Thyroid gland (tissue), 4 donors: ENCODE results near the gene AP2M1. TPM values are rescaled to one million over a fixed set of nuclear protein-coding genes. Genes with fewer than 3 reads are reported as not detected.

Experiments used
- DNase-seq, 2 donors: peaks; one replicate each; pipeline ENCODE4 v3.0.0-alpha.2; 2019
- H3K27ac ChIP-seq, 3 donors: fragments of 200-600 bp; sonication (generic); 1 replicate in 2 of 3; 2 replicates in 1 of 3; pipeline ENCODE4 v1.5.1; 2016 to 2019; ENCODE audit warnings: mild to moderate bottlenecking in 1 of 3, moderate library complexity in 1 of 3
- H3K27me3 ChIP-seq: fragments of 200-600 bp; sonication (generic); one replicate; pipeline ENCODE4 v1.5.1; 2019
- H3K36me3 ChIP-seq, 2 donors: fragments of 200-600 bp; sonication (generic); one replicate each; pipeline ENCODE4 v1.5.1; 2016 to 2019
- H3K4me1 ChIP-seq, 2 donors: fragments of 200-600 bp; sonication (generic); one replicate each; pipeline ENCODE4 v1.5.1; 2017 to 2019
- H3K4me3 ChIP-seq, 3 donors: fragments of 200-600 bp; sonication (generic); replicated peaks in 1 of 3; 1 replicate in 2 of 3; 2 replicates in 1 of 3; pipeline ENCODE4 v1.5.1; 2016; ENCODE audit warnings: mild to moderate bottlenecking in 1 of 3
- H3K9me3 ChIP-seq: fragments of 200-600 bp; sonication (generic); one replicate; pipeline ENCODE4 v1.5.1; 2017
- CTCF ChIP-seq, 6 experiments: fragments of 200-600 bp in 3 of 6; fragments of 450-650 bp in 3 of 6; sonication (generic) in 3 of 6; IDR thresholded peaks; one replicate each; pipeline ENCODE4 v1.5.1; 2016 to 2019; ENCODE audit warnings: antibody characterized with exemption in 6 of 6, mild to moderate bottlenecking in 2 of 6, inconsistent platforms in 1 of 6, moderate library complexity in 1 of 6
- POLR2A ChIP-seq, 2 donors: fragments of 450-650 bp; IDR thresholded peaks; one replicate each; pipeline ENCODE4 v1.6.1; 2017; ENCODE audit warnings: antibody characterized with exemption in 2 of 2, mild to moderate bottlenecking in 2 of 2, moderate library complexity in 1 of 2
- WGBS, 2 donors: methylation state at CpG; one replicate each; pipeline ENCODE4 v1.1.5; 2017; 5-methylcytosine and 5-hydroxymethylcytosine counted together
- intact Hi-C: fragments of 100-400 bp; cut with DNase I; formaldehyde crosslinking; loops from one replicate; pipeline ENCODE4 v1.15.1; 2023
- total RNA-seq, 4 donors: library from RNA; depleted of rRNA; stranded (reverse); fragments of >200 nt; gene quantifications; one replicate each; pipeline ENCODE4 v1.2.3, GENCODE V29; 2016

The AP2M1 gene
- total RNA-seq, 4 donors from 2014 or later, result 180 to 302 (median 212) TPM

DNA sequence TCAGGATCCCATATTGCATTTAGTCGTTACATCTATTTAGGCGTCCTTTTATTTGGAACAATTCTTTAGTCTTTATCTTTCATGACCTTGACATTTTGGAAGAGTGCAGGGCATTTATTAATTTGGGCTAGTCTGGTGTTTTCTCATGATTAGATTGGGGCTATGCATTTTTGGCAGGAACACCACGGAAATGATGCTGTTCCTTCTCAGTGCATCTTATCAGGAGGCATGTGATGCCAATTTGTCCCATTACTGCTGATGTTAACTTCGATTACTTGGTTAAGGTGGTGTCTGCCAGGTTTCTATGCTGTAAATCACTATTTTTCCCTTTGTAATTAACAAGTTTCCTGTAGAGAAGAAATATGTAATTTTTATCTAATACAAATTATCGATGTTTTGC lies 36.6 kb downstream of the AP2M1 start:
- WGBS, 2 donors, result 88 to 91% methylated on average over 5 of the region's 5 CpGs
- intact Hi-C loops, result no loop called here
- H3K4me1 ChIP-seq, result peaks cover 0 to 6% of the 10 kb centered on the region in 2 donors
- H3K27me3 ChIP-seq, result no peaks in the 10 kb centered on the region
- no peak for DNase-seq
- TF ChIP-seq CTCF (IDR thresholded peaks at IDR 0.05) (no peak), POLR2A (IDR thresholded peaks at IDR 0.05) (no peak)
- no peaks in the 10 kb centered on the region for H3K9me3 ChIP-seq
- no peak overlapping the region for H3K4me3 ChIP-seq
- H3K36me3 ChIP-seq, result no peaks in the 10 kb centered on the region
- H3K27ac ChIP-seq, result no peak overlapping the region

GRCh38 chr3:184211718-184212117 lies 37.1 kb downstream of the AP2M1 start:
- H3K9me3 ChIP-seq, result no peaks in the 10 kb centered on the region
- no peaks in the 10 kb centered on the region for H3K27me3 ChIP-seq
- H3K27ac ChIP-seq, result no peak overlapping the region
- peaks cover 0 to 6% of the 10 kb centered on the region in 2 donors for H3K4me1 ChIP-seq
- no peak overlapping the region for H3K4me3 ChIP-seq
- intact Hi-C loops, result no loop called here
- 84 to 87% methylated on average over 5 of the region's 5 CpGs for WGBS, 2 donors
- no peak for DNase-seq
- H3K36me3 ChIP-seq, result no peaks in the 10 kb centered on the region
- no peak for TF ChIP-seq CTCF (IDR thresholded peaks at IDR 0.05)
- no peak for TF ChIP-seq POLR2A (IDR thresholded peaks at IDR 0.05)

GRCh38 chr3:184218814-184219213 lies 44.2 kb downstream of the AP2M1 start:
- no peaks in the 10 kb centered on the region for H3K36me3 ChIP-seq
- intact Hi-C loops, result no loop called here
- no peak for DNase-seq
- H3K9me3 ChIP-seq, result no peaks in the 10 kb centered on the region
- no peak overlapping the region for H3K27ac ChIP-seq
- no peaks in the 10 kb centered on the region for H3K27me3 ChIP-seq
- no peak overlapping the region for H3K4me3 ChIP-seq
- WGBS, 2 donors, result 61 to 64% methylated on average over 4 of the region's 4 CpGs
- TF ChIP-seq POLR2A (IDR thresholded peaks at IDR 0.05) (no peak), CTCF (IDR thresholded peaks at IDR 0.05) (no peak)
- no peaks in the 10 kb centered on the region for H3K4me1 ChIP-seq

DNA sequence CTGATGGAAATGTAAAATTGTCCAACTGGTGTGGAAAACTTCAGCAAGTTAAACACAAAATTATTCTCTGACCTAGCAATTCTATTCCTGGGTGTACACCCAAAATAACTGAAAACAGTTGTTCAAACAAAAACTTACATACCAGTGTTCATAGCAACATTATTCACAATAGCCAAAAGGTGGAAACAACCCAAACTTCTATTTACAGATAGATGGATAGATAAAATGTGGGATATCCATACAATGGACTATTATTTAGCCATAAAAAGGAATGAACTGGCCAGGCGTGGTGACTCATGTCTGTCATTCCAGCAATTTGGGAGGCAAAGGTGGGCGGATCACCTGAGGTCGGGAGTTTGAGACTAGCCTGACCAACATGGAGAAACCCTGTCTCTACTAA lies 47.9 kb downstream of the AP2M1 start:
- H3K4me3 ChIP-seq, result no peak overlapping the region
- no peak for DNase-seq
- no peaks in the 10 kb centered on the region for H3K36me3 ChIP-seq
- H3K4me1 ChIP-seq, result no peaks in the 10 kb centered on the region
- intact Hi-C loops, result no loop called here
- no peaks in the 10 kb centered on the region for H3K27me3 ChIP-seq
- 84% methylated on average over 3 of the region's 3 CpGs for WGBS, 2 donors
- H3K9me3 ChIP-seq, result no peaks in the 10 kb centered on the region
- H3K27ac ChIP-seq, result no peak overlapping the region
- no peak for TF ChIP-seq CTCF (IDR thresholded peaks at IDR 0.05)

DNA sequence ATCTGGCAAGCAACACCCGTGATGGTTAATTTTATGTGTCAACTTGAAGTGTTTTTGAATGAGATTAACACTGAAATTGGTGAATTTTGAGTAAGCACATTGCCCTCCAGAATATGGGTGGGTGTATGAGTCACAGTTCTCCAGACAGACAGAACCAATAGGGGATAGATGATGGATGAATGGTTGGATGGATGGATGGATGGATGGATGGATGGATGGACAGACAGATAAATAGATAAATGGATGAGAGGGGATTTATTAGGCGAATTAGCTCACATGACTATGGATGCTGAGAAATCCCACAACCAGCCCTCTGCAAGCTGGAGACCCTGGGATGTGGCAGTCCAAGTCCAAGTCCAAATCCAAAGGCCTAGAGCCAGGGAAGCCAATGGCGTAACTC lies 49.3 kb downstream of the AP2M1 start:
- intact Hi-C loops, result no loop called here
- H3K4me3 ChIP-seq, result no peak overlapping the region
- H3K27me3 ChIP-seq, result no peaks in the 10 kb centered on the region
- H3K4me1 ChIP-seq, result peaks cover 0 to 4% of the 10 kb centered on the region in 2 donors
- H3K27ac ChIP-seq, result no peak overlapping the region
- no peaks in the 10 kb centered on the region for H3K9me3 ChIP-seq
- no peaks in the 10 kb centered on the region for H3K36me3 ChIP-seq
- DNase-seq, result no peak
- no peak for TF ChIP-seq CTCF (IDR thresholded peaks at IDR 0.05)
- TF ChIP-seq POLR2A (IDR thresholded peaks at IDR 0.05), result no peak
- WGBS, 2 donors, result 78 to 89% methylated on average over 3 of the region's 3 CpGs
